GM12865 (cell line): ENCODE data around the gene CREG1.

Experiments
- DNase-seq: peaks from one replicate; pipeline ENCODE4 v3.0.0; 2010; ENCODE audit warnings: low read depth
- H3K4me3 ChIP-seq: 2 replicates; pipeline ENCODE4 v1.5.1; 2011; ENCODE audit warnings: mild to moderate bottlenecking, low read depth, low read length, control low read depth
- TF ChIP-seq, protein P1 (sequence below): IDR thresholded peaks from 2 replicates; pipeline ENCODE4 v1.5.1; 2011; ENCODE audit warnings: low read length, control low read depth, low read depth, inconsistent platforms; ENCODE audit not compliant: insufficient read depth; ENCODE audit errors: missing control alignments

CREG1 gene

DNA sequence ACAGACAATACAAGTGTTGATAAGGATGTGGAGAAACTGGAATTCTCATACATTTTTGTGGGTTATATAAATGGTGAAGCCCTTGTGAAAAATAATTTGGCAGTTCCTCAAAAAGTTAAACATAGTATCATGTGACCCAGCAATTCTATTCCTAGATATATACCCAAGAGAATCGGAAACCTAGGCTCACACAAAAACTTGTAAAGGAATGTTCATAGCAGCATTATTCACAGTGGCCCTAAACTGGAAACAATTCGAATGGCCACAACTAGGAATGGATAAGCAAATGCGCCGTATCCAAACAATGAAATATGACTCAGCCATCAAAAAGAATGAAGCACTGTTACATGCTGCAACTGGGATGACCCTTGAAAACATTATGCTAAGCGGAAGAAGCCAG, 31.3 kb downstream of the CREG1 start:
- no peak overlapping the region for H3K4me3 ChIP-seq
- no peak for DNase-seq
- TF ChIP-seq, protein P1, sequence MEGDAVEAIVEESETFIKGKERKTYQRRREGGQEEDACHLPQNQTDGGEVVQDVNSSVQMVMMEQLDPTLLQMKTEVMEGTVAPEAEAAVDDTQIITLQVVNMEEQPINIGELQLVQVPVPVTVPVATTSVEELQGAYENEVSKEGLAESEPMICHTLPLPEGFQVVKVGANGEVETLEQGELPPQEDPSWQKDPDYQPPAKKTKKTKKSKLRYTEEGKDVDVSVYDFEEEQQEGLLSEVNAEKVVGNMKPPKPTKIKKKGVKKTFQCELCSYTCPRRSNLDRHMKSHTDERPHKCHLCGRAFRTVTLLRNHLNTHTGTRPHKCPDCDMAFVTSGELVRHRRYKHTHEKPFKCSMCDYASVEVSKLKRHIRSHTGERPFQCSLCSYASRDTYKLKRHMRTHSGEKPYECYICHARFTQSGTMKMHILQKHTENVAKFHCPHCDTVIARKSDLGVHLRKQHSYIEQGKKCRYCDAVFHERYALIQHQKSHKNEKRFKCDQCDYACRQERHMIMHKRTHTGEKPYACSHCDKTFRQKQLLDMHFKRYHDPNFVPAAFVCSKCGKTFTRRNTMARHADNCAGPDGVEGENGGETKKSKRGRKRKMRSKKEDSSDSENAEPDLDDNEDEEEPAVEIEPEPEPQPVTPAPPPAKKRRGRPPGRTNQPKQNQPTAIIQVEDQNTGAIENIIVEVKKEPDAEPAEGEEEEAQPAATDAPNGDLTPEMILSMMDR: no peak

DNA sequence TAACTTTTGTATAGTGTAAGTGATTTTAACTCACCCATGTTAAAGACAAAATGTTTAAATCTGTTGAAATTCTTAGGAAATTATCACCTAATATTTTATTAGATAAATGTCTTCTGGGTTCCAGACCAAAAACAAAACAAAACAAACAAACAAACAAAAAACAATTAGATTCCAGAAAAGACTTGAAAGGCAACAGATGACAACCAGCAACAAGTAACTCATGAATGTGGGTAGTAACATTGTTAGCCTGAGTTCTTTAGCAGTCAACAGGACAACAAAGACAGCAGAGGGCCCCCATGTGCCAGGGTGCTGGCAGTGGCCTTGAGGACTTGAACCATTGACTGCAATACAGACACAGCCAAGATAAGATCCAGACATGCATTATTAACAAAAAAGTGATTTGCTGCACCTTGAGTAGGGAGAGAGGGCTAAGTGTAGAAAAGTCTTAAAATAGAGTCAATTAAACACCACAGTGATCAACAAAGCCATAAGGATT, 32.8 kb downstream of the CREG1 start:
- H3K4me3 ChIP-seq: no peak overlapping the region
- DNase-seq: no peak
- TF ChIP-seq, protein P1: no peak

DNA sequence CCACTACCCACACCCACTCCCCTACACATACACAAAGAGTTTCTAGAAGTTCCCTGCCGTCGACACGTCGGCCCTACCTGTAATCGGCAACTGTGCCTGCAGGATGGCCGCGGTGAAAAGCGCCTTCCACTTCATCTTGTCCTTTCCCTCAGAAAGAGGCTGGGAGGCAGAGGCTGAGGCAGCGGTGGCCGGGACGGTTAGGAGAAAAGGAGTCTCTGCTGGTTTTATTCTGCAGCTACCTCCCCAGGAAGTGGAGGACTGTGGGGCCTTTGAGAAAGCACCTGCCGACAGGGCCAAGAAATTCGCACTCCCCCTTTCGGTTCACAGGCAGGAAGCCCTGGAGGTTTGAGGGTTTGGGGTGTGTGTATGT, 35.2 kb downstream of the CREG1 start, which contains the start of gene CD247:
TSS of gene CD247 (minus strand) at position 199 of the 370 bp plus-strand sequence. CDS start at position 135, 64 bp downstream.
- TF ChIP-seq, protein P1: no peak
- no peak for DNase-seq
- no peak within 1 kb of the TSS for H3K4me3 ChIP-seq

DNA sequence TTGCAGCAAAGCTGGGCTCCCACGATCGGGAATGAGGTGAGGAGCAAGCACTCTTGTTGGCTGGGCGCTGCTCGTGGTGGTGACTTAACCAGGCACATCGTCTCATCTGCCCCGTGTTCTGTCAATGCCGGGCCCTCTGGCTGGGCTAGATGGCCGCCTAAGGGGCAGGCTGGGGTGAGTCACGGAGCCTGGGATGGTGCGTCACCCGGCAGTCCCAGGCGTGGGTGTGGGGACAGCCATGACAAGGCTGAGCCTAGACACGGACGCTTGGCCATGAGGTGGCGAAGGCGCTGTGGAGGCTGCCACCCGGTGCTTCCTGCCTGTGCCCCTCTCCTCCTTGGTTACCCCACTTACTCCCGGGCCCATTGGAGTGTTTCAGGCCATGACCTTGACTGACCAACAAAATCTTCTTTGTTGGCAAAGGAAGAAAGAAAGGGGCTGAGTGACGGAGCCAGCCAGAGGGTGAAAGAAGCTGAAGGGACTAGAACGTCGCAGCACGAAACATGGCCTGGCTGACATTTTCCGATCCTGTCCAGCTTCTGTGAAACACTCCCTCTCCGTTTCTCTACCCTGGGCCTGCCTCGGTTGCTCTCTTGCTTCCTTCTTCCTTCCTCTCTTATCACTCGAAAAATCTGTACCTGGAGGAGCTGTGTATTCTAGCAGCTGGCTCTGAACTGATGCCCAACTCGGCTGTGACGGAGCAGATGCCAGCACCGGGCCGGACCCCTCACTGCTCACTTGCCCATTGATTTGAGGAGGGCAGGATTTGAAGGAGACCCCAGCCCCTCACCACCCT, 35.8 kb downstream of the CREG1 start:
- DNase-seq: no peak
- no peak overlapping the region for H3K4me3 ChIP-seq
- TF ChIP-seq, protein P1: no peak

DNA sequence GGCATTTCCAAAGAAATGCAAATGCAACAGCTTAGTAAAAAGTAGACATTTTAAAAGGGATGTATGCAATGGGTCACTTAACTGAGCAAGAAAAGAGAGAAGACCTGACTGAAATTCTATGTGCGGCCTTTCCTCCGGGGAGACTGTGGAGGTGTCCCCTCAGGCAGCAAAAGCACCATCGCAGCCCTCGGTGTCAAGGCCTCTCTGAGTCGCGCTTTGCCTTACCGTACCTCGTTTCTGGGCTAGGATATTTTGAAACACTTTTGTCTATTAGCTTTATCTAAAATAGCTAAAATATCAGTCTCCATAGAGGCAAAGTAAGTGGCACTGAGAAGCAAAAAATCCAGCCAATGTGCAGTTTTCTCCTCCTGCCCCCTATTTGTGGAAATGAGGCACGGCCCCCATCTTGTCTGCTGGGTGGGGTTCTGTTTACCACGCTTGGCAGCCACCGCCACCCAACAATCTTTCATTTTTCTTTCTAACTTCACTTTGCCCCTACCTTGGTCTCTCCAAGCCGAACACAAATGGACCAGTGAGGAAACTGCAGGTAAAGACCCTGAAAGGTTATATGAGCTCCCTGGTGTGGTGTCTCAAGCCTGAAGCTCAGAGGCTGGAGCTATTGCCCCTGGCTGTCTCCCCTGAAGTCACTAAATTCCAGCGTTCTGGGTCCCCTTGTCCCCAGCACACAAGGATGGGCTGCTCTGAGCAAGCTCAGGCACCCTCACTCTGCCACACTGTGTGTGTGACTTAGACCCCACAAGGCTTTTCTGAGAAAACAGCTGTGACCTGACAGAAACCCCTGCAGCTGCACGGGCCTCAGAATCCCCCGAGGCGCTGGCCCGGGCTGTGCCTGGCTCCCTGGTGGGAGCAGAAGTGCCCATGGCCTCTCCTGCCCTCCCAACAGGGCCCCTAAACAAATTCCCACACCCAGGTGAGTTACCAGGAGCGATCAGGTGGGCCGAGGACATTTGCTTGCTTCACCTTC, 36.9 kb downstream of the CREG1 start:
- DNase-seq: no peak
- TF ChIP-seq, protein P1: no peak
- no peak overlapping the region for H3K4me3 ChIP-seq

DNA sequence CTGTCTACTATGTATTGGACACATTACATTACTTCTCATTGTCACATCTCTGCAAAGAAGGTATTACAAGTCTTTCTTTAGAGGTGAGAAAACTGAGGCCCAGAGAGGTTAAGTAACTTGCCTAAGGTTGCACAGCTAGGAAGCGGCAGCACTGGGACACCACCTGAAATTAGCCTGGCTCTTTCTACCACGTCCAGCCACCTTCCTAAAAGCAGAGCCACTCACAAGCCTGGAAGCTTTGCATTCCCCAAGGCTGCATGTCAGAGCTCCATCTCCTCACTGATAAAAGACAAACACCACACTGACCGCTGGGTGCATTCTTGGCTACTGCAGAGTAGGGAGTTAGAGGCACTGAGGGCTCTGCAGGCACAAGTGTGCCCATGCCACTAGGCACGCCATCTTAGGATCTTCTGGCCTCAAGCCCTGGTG, 37.7 kb downstream of the CREG1 start:
- no peak for DNase-seq
- no peak overlapping the region for H3K4me3 ChIP-seq
- TF ChIP-seq, protein P1: no peak
